NOMO-1 treated with DMSO at 0.1 percent for 48 hours (cell line): ENCODE data around the gene FANCF.
"Not testable (repeated sequence)": the region's sequence is repeated elsewhere in the genome, so short reads cannot be mapped to it uniquely, and the experiment has no call there.

ENCODE experiments used
- DNase-seq: peaks from one replicate; lab custom pipeline; 2025; ENCODE audit not compliant: unreplicated experiment; lab: John Stamatoyannopoulos, UW

Gene FANCF

GRCh38 chr11:22625448-22626287, at the start of gene FANCF:
FANCF (minus strand) TSS chr11:22625823; CDS start chr11:22625810, 13 bp downstream.
- peak; percentile 98 for DNase-seq

- no peak for DNase-seq
Measured at GRCh38 chr11:22674470-22675439, 49.1 kb upstream of the FANCF start.

- no peak for DNase-seq
Measured at GRCh38 chr11:22671751-22672150, 46.1 kb upstream of the FANCF start.

- DNase-seq = peak; percentile 61
Measured at GRCh38 chr11:22670830-22671229, 45.2 kb upstream of the FANCF start.

GRCh38 chr11:22669368-22669767, 43.7 kb upstream of the FANCF start:
- DNase-seq = no peak

- no peak for DNase-seq
Measured at GRCh38 chr11:22668005-22668796, 42.6 kb upstream of the FANCF start.

GRCh38 chr11:22666688-22667439, 41.2 kb upstream of the FANCF start:
- DNase-seq = no peak

GRCh38 chr11:22666325-22666687, 40.7 kb upstream of the FANCF start, which contains the start of gene GAS2:
GAS2 (plus strand) TSS chr11:22666611; CDS start chr11:22674870, 8,259 bp downstream.
- DNase-seq = no peak

- no peak for DNase-seq
Measured at GRCh38 chr11:22659783-22660182, 34.2 kb upstream of the FANCF start.

GRCh38 chr11:22657101-22657694, 31.6 kb upstream of the FANCF start:
- no peak for DNase-seq

- peak; percentile 79 for DNase-seq
Measured at GRCh38 chr11:22656130-22656529, 30.5 kb upstream of the FANCF start.

GRCh38 chr11:22652346-22652745, 26.7 kb upstream of the FANCF start:
- not testable (repeated sequence) for DNase-seq

GRCh38 chr11:22641559-22641958, 15.9 kb upstream of the FANCF start:
- DNase-seq = no peak

GRCh38 chr11:22640862-22641261, 15.2 kb upstream of the FANCF start:
- DNase-seq = no peak

GRCh38 chr11:22635689-22636088, 10.1 kb upstream of the FANCF start:
- DNase-seq = no peak

GRCh38 chr11:22634897-22635629, 9.4 kb upstream of the FANCF start:
- no peak for DNase-seq

- no peak for DNase-seq
Measured at GRCh38 chr11:22633354-22633902, 7.8 kb upstream of the FANCF start.

- DNase-seq = no peak
Measured at GRCh38 chr11:22627421-22627820, 1.8 kb upstream of the FANCF start.
